Hepatocyte (in vitro differentiated cells): Measurements from ENCODE around the gene LIMK2.

Source experiments
- EZH2 ChIP-seq: fragments of 200-600 bp; sonication (generic); IDR thresholded peaks from 2 replicates; pipeline ENCODE4 v1.6.1; 2016; ENCODE audit warnings: antibody characterized with exemption, mild to moderate bottlenecking, borderline replicate concordance
- TF ChIP-seq, protein P1 (sequence below): fragments of 200-600 bp; sonication (generic); IDR thresholded peaks from 2 replicates; pipeline ENCODE4 v1.5.1; 2016; ENCODE audit warnings: antibody characterized with exemption, mild to moderate bottlenecking; ENCODE audit not compliant: poor library complexity

DNA sequence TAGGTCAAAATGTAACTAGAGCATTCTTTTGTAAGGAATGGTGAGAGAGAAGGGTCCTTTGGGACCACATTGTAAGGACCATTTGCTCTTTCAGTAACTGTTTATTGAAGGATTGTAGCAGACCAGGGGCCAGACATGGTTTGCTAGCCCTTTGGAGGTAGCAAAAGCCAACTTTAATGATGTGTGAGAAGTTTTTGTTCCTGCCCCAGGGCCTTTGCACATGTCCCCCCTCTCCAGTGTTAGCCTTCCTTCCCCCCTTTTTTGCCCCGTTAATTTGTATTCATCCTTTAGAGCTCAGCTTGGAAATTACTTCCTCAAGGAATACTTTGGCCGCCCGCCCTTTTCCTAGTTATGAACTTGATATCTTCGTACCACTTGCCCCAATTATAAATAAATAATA lies 9.0 kb downstream of the LIMK2 start:
- TF ChIP-seq, protein P1, sequence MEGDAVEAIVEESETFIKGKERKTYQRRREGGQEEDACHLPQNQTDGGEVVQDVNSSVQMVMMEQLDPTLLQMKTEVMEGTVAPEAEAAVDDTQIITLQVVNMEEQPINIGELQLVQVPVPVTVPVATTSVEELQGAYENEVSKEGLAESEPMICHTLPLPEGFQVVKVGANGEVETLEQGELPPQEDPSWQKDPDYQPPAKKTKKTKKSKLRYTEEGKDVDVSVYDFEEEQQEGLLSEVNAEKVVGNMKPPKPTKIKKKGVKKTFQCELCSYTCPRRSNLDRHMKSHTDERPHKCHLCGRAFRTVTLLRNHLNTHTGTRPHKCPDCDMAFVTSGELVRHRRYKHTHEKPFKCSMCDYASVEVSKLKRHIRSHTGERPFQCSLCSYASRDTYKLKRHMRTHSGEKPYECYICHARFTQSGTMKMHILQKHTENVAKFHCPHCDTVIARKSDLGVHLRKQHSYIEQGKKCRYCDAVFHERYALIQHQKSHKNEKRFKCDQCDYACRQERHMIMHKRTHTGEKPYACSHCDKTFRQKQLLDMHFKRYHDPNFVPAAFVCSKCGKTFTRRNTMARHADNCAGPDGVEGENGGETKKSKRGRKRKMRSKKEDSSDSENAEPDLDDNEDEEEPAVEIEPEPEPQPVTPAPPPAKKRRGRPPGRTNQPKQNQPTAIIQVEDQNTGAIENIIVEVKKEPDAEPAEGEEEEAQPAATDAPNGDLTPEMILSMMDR, result no peak
- TF ChIP-seq EZH2, result no peak
